H1 (cell line): ENCODE measurements around the gene MT4. TPM values are rescaled to one million over a fixed set of nuclear protein-coding genes. Genes with fewer than 3 reads are reported as not detected.
A peak's percentile ranks its signal among the peaks of the same experiment; 100 is the strongest.

Experiments used
- CTCF ChIA-PET: fragments of 300-600 bp; sonication (Branson Sonifier 250); formaldehyde crosslinking; loops from one replicate; lab custom pipeline; 2021; ENCODE audit not compliant: partially characterized antibody; lab: Charles Lee
- POLR2A ChIA-PET: fragments of 300-600 bp; sonication (Branson Sonifier 250); formaldehyde crosslinking; loops from one replicate; lab custom pipeline; 2021; ENCODE audit warnings: inconsistent platforms; ENCODE audit not compliant: partially characterized antibody; lab: Charles Lee
- DNase-seq, 2 experiments: peaks; one replicate each; pipeline versions ENCODE4 v3.0.0 to v3.0.0-alpha.2; 2010 to 2022; ENCODE audit warnings: low spot score in 2 of 2, low read depth in 1 of 2, mixed read lengths in 1 of 2
- FAIRE-seq: peaks from 2 replicates; lab custom pipeline; 2011; peaks lifted over from hg19 to GRCh38; lab: Jason Lieb, UNC
- H2AFZ ChIP-seq: 2 replicates; pipeline ENCODE4 v1.8.1; 2012; ENCODE audit warnings: low read length, inconsistent platforms
- H2AK5ac ChIP-seq: 2 replicates; pipeline ENCODE4 v1.6.1; 2013; ENCODE audit warnings: low read depth, low read length
- H2BK120ac ChIP-seq: replicated peaks from 2 replicates; pipeline ENCODE3; 2013; ENCODE audit warnings: low read depth, low read length, inconsistent platforms
- H2BK12ac ChIP-seq: 2 replicates; pipeline ENCODE4 v1.6.1; 2013; ENCODE audit warnings: low read depth, low read length
- H2BK15ac ChIP-seq: 2 replicates; pipeline ENCODE4 v1.6.1; 2013; ENCODE audit warnings: low read length
- H2BK20ac ChIP-seq: 2 replicates; pipeline ENCODE4 v1.6.1; 2013; ENCODE audit warnings: low read length
- H2BK5ac ChIP-seq: 2 replicates; pipeline ENCODE4 v1.6.1; 2013; ENCODE audit warnings: low read depth, low read length
- H3K14ac ChIP-seq: 2 replicates; pipeline ENCODE4 v1.6.1; 2013; ENCODE audit warnings: inconsistent platforms; ENCODE audit not compliant: insufficient read length
- H3K18ac ChIP-seq: 2 replicates; pipeline ENCODE4 v1.6.1; 2013; ENCODE audit warnings: low read length; ENCODE audit errors: extremely low read depth
- H3K23ac ChIP-seq: 2 replicates; pipeline ENCODE4 v1.6.1; 2013; ENCODE audit warnings: inconsistent platforms; ENCODE audit not compliant: insufficient read length
- H3K23me2 ChIP-seq: 2 replicates; pipeline ENCODE4 v1.6.1; 2013; ENCODE audit warnings: low read depth, low read length
- H3K27ac ChIP-seq: 2 replicates; pipeline ENCODE4 v1.6.1; 2011; ENCODE audit warnings: low read depth, low read length, inconsistent platforms
- H3K27me3 ChIP-seq, 4 experiments: replicated peaks in 1 of 4; 1 replicate in 1 of 4; 2 replicates in 3 of 4; pipeline versions ENCODE4 v1.6.1 to v1.8.1; 2011 to 2013; ENCODE audit warnings: low read length in 3 of 4, mild to moderate bottlenecking in 3 of 4, inconsistent platforms in 2 of 4, mixed read lengths in 2 of 4, moderate library complexity in 1 of 4; ENCODE audit not compliant: control insufficient read depth in 3 of 4, insufficient read depth in 3 of 4; ENCODE audit errors: extremely low read depth in 1 of 4
- H3K36me3 ChIP-seq, 4 experiments: 2 replicates each; pipeline versions ENCODE4 v1.6.1 to v1.8.1; 2011 to 2013; ENCODE audit warnings: mild to moderate bottlenecking in 4 of 4, low read length in 3 of 4, moderate library complexity in 2 of 4, control low read depth in 1 of 4, inconsistent platforms in 1 of 4; ENCODE audit not compliant: insufficient read depth in 4 of 4, control insufficient read depth in 2 of 4
- H3K4ac ChIP-seq: replicated peaks from 2 replicates; pipeline ENCODE3; 2013; ENCODE audit warnings: low read length, low read depth, mixed read lengths, inconsistent platforms; ENCODE audit not compliant: insufficient read length
- H3K4me1 ChIP-seq, 4 experiments: replicated peaks in 1 of 4; 1 replicate in 1 of 4; 2 replicates in 3 of 4; pipeline versions ENCODE4 v1.6.1 to v1.8.1; 2011 to 2013; ENCODE audit warnings: low read length in 3 of 4, inconsistent platforms in 2 of 4, mixed read lengths in 1 of 4; ENCODE audit not compliant: insufficient read depth in 4 of 4, control insufficient read depth in 3 of 4
- H3K4me2 ChIP-seq, 2 experiments: 2 replicates each; pipeline versions ENCODE4 v1.6.1 to v1.8.1; 2011 to 2013; ENCODE audit warnings: low read depth in 2 of 2, low read length in 2 of 2, control low read depth in 1 of 2, inconsistent platforms in 1 of 2, mild to moderate bottlenecking in 1 of 2; ENCODE audit not compliant: insufficient read depth in 1 of 2
- H3K4me3 ChIP-seq, 4 experiments: fragments of 200-600, 300-600 bp in 1 of 4; sonication (generic), shearing (Covaris generic), sonication (Bioruptor Twin) in 1 of 4; 2 replicates each; pipeline versions ENCODE4 v1.5.1 to v1.8.1; 2011 to 2016; ENCODE audit warnings: low read length in 4 of 4, low read depth in 3 of 4, control low read depth in 2 of 4, inconsistent platforms in 2 of 4, mild to moderate bottlenecking in 2 of 4, mixed read lengths in 1 of 4, moderate library complexity in 1 of 4; ENCODE audit not compliant: insufficient read depth in 2 of 4; ENCODE audit errors: extremely low read depth in 1 of 4
- H3K56ac ChIP-seq: replicated peaks from 2 replicates; pipeline ENCODE3; 2013; ENCODE audit warnings: low read depth, mild to moderate bottlenecking, mixed read lengths, low read length, inconsistent platforms; ENCODE audit not compliant: insufficient read length
- H3K79me1 ChIP-seq: 2 replicates; pipeline ENCODE4 v1.6.1; 2013; ENCODE audit warnings: low read depth, low read length, control low read depth
- H3K79me2 ChIP-seq, 2 experiments: 2 replicates each; pipeline versions ENCODE4 v1.6.1 to v1.8.1; 2012 to 2013; ENCODE audit warnings: low read length in 2 of 2, mild to moderate bottlenecking in 2 of 2, inconsistent platforms in 1 of 2; ENCODE audit not compliant: insufficient read depth in 2 of 2, control insufficient read depth in 1 of 2
- H3K9ac ChIP-seq, 4 experiments: replicated peaks in 1 of 4; 1 replicate in 1 of 4; 2 replicates in 3 of 4; pipeline versions ENCODE4 v1.6.1 to v1.8.1; 2011 to 2013; ENCODE audit warnings: low read depth in 3 of 4, low read length in 3 of 4, control low read depth in 2 of 4, mild to moderate bottlenecking in 2 of 4, moderate library complexity in 2 of 4, inconsistent platforms in 1 of 4; ENCODE audit errors: extremely low read depth in 1 of 4
- H3K9me3 ChIP-seq, 2 experiments: 2 replicates each; pipeline versions ENCODE4 v1.6.1 to v1.8.1; 2012 to 2013; ENCODE audit warnings: mild to moderate bottlenecking in 2 of 2, moderate library complexity in 2 of 2, control low read depth in 1 of 2, inconsistent platforms in 1 of 2, low read depth in 1 of 2, low read length in 1 of 2, mixed read lengths in 1 of 2; ENCODE audit not compliant: insufficient read depth in 2 of 2
- H4K20me1 ChIP-seq, 2 experiments: replicated peaks in 1 of 2; 2 replicates each; pipeline versions ENCODE3 to v1.8.1; 2011 to 2013; ENCODE audit warnings: inconsistent platforms in 2 of 2, low read length in 2 of 2, mild to moderate bottlenecking in 1 of 2; ENCODE audit not compliant: insufficient read depth in 2 of 2, control insufficient read depth in 1 of 2
- H4K5ac ChIP-seq: 2 replicates; pipeline ENCODE4 v1.6.1; 2013; ENCODE audit warnings: low read length, low read depth, mixed read lengths, inconsistent platforms; ENCODE audit not compliant: insufficient read length
- H4K8ac ChIP-seq: 2 replicates; pipeline ENCODE4 v1.8.0; 2013; ENCODE audit warnings: mild to moderate bottlenecking, moderate library complexity, low read length, inconsistent platforms; ENCODE audit not compliant: insufficient read depth; ENCODE audit errors: extremely low read depth
- H4K91ac ChIP-seq: replicated peaks from 2 replicates; pipeline ENCODE3; 2013; ENCODE audit warnings: low read length, mixed read lengths, inconsistent platforms; ENCODE audit not compliant: insufficient read length
- ASH2L ChIP-seq: fragments of 200-600, 300-600 bp; sonication (generic); IDR thresholded peaks from one replicate; pipeline ENCODE4 v1.7.1; 2017; ENCODE audit warnings: low read length
- BRCA1 ChIP-seq: IDR thresholded peaks from 2 replicates; pipeline ENCODE4 v1.6.1; 2012; ENCODE audit warnings: low read depth, low read length, improper control_type of control experiment
- EZH2 ChIP-seq: fragments of 200-600 bp; sonication (generic); IDR thresholded peaks from 2 replicates; pipeline ENCODE4 v1.7.1; 2012; ENCODE audit warnings: low read depth, mild to moderate bottlenecking, moderate library complexity, low read length, inconsistent platforms; ENCODE audit not compliant: severe bottlenecking
- GABPA ChIP-seq: IDR thresholded peaks from 2 replicates; pipeline ENCODE4 v1.6.1; 2011; ENCODE audit warnings: mild to moderate bottlenecking, low read length, moderate library complexity, borderline replicate concordance; ENCODE audit not compliant: insufficient read depth
- KDM4A ChIP-seq: IDR thresholded peaks from one replicate; pipeline ENCODE4 v1.7.1; 2012; ENCODE audit warnings: low read depth, mild to moderate bottlenecking, moderate library complexity, low read length, inconsistent platforms; ENCODE audit not compliant: severe bottlenecking
- KDM5A ChIP-seq: fragments of 200-600 bp; IDR thresholded peaks from 2 replicates; pipeline ENCODE4 v1.7.1; 2012; ENCODE audit warnings: mild to moderate bottlenecking, low read length, inconsistent platforms, mixed read lengths
- RNF2 ChIP-seq: fragments of 200-900, 300-1000 bp; sonication (generic); IDR thresholded peaks from 2 replicates; pipeline ENCODE4 v1.7.1; 2016; ENCODE audit warnings: borderline replicate concordance, low read depth, mild to moderate bottlenecking, antibody characterized with exemption, low read length; ENCODE audit not compliant: poor library complexity, severe bottlenecking; ENCODE audit errors: missing control alignments
- SIX5 ChIP-seq: IDR thresholded peaks from 2 replicates; pipeline ENCODE4 v1.6.1; 2011; ENCODE audit warnings: mild to moderate bottlenecking, low read depth, low read length
- SUZ12 ChIP-seq: fragments of 200-600 bp; sonication (generic); IDR thresholded peaks from 2 replicates; pipeline ENCODE4 v1.6.1; 2012; ENCODE audit warnings: mild to moderate bottlenecking, inconsistent platforms, low read length, moderate library complexity, mixed read lengths
- WGBS, 2 experiments: shearing (Covaris generic) in 1 of 2; methylation state at CpG; one replicate each; pipeline versions ENCODE4 v1.1.6 to v1.1.7; 2013 to 2015; ENCODE audit warnings: low lambda C conversion rate in 2 of 2, mixed read lengths in 2 of 2, inconsistent platforms in 1 of 2, low coverage in 1 of 2, missing lambda C conversion rate in 1 of 2; ENCODE audit not compliant: insufficient replicate concordance in 2 of 2, insufficient coverage in 1 of 2, insufficient read length in 1 of 2; ENCODE audit errors: extremely low coverage in 1 of 2, missing lambda C conversion rate in 1 of 2; 5-methylcytosine and 5-hydroxymethylcytosine counted together
- polyA plus RNA-seq, 7 experiments: library from polyadenylated mRNA; depleted of rRNA in 3 of 7; stranded (reverse) in 5 of 7; unstranded in 2 of 7; fragments of >200 nt in 5 of 7; fragments of 200-250 nt in 2 of 7; gene quantifications; 1 replicate in 5 of 7; 2 replicates in 1 of 7; 4 replicates in 1 of 7; pipeline versions ENCODE4 v1.2.1 to v1.2.3, GENCODE V29; 2011 to 2013; ENCODE audit warnings: missing spikeins in 2 of 7, mixed read lengths in 2 of 7
- total RNA-seq: library from RNA; stranded (reverse); fragmentation: NEBNext Ultra II Directional; extraction: Animal tissue kit (Norgen Biotek cat#: 25700); gene quantifications from 2 replicates; pipeline ENCODE4 v1.2.1, GENCODE V29; 2021

MT4 gene
- total and polyA plus RNA-seq, 2 of the 8 experiments (the other 6 are each of a cell fraction or from before 2014, with no cell fraction given) = not detected

GRCh38 chr16:56617212-56618085, 52.6 kb downstream of the MT4 start:
- FAIRE-seq = no peak
- Histone ChIP-seq H3K79me2 (no peaks in the 10 kb centered on the region), H3K9ac (no peak overlapping the region), H2BK20ac (peak overlapping the region; percentile 43; the same call in 1 of the 2 replicates), H3K79me1 (no peaks in the 10 kb centered on the region), H2AK5ac (no peak overlapping the region; the same call in 1 of the 2 replicates), H2BK12ac (peak overlapping the region; percentile 50; the same call in 1 of the 2 replicates), H4K91ac (peak overlapping the region; percentile 89)
- TF ChIP-seq SIX5 = no peak
- no peak for TF ChIP-seq BRCA1
- peak; percentile 23 for TF ChIP-seq ASH2L
- peak; percentile 91 for TF ChIP-seq SUZ12
- no peak for TF ChIP-seq KDM5A
- peak; percentile 81 for TF ChIP-seq RNF2
- peak; percentile 96 for TF ChIP-seq EZH2
- peak; percentile 60; the same call in 1 of the 2 replicates for TF ChIP-seq GABPA
- peak; percentile 79 for TF ChIP-seq KDM4A
- TF ChIP-seq, all 59 proteins: peak for 6
- H3K4me3 ChIP-seq = peak overlapping the region; percentile 34 to 57 (median 41)
- H3K27me3 ChIP-seq = peaks cover 35 to 74% (median 65%) of the 10 kb centered on the region in 4 experiments
- no peak overlapping the region for H2BK5ac ChIP-seq
- POLR2A ChIA-PET = interaction anchor here (0.6 to 3.9 kb wide), 10 partner anchors 9 to 85 kb away, joined by 3 to 31 read pairs (median 4); partner anchors contain the start of genes MT1E and MT2A
- no peak overlapping the region for H3K56ac ChIP-seq
- H2BK15ac ChIP-seq = peak overlapping the region; percentile 36; the same call in 1 of the 2 replicates
- no peak overlapping the region for H2BK120ac ChIP-seq
- no peak overlapping the region for H4K8ac ChIP-seq
- CTCF ChIA-PET = interaction anchor here (0.9 to 3.2 kb wide), 10 partner anchors 10 to 60 kb away, joined by 3 to 12 read pairs (median 6); partner anchors contain the start of genes MT1G and MT1M
- no peaks in the 10 kb centered on the region for H3K36me3 ChIP-seq
- DNase-seq = peak in 1 of 2 experiments; percentile 70
- no peak overlapping the region for H3K23ac ChIP-seq
- 6% methylated on average over 41 of the region's 41 CpGs; no CpG with 5 or more reads in 1 of the 2 experiments for WGBS, 2 experiments
- peak overlapping the region; percentile 84 to 88 for H3K4me2 ChIP-seq
- H3K23me2 ChIP-seq = peaks cover 5% of the 10 kb centered on the region; the same call in 1 of the 2 replicates
- H3K4ac ChIP-seq = no peak overlapping the region
- H4K20me1 ChIP-seq = peaks cover 2 to 6% of the 10 kb centered on the region in 2 experiments
- peaks cover 0 to 18% (median 12%) of the 10 kb centered on the region in 4 experiments; a peak in 6 of 7 replicates for H3K4me1 ChIP-seq
- no peaks in the 10 kb centered on the region for H3K9me3 ChIP-seq
- peak overlapping the region; percentile 38; the same call in 1 of the 2 replicates for H2AFZ ChIP-seq
- H3K14ac ChIP-seq = no peak overlapping the region
- H3K18ac ChIP-seq = peak overlapping the region; percentile 72; the same call in 1 of the 2 replicates
- no peak overlapping the region for H3K27ac ChIP-seq
- H4K5ac ChIP-seq = no peak overlapping the region
